Upper lobe of right lung (tissue), 1 donor: ENCODE data around the gene LRRC71. TPM values are rescaled to one million over a fixed set of nuclear protein-coding genes. Genes with fewer than 3 reads are reported as not detected.

ENCODE experiments used
- ATAC-seq: fragments of 200-7000 bp; cut with Tn5 transposase; one replicate; pipeline ENCODE4 v1.9.1; 2020; ENCODE audit warnings: mild to moderate bottlenecking, moderate library complexity
- DNase-seq: peaks from one replicate; pipeline ENCODE4 v3.0.0-alpha.2; 2020
- H3K27ac ChIP-seq: fragments of 200-600 bp; one replicate; pipeline ENCODE4 v1.8.0; 2022
- H3K27me3 ChIP-seq: fragments of 200-600 bp; one replicate; pipeline ENCODE4 v1.8.0; 2022; ENCODE audit warnings: mild to moderate bottlenecking
- H3K36me3 ChIP-seq: fragments of 200-600 bp; one replicate; pipeline ENCODE4 v1.8.0; 2022
- H3K4me1 ChIP-seq: fragments of 200-600 bp; one replicate; pipeline ENCODE4 v1.8.0; 2022
- H3K4me3 ChIP-seq: fragments of 200-600 bp; one replicate; pipeline ENCODE4 v1.8.0; 2022; ENCODE audit warnings: mild to moderate bottlenecking
- H3K9me3 ChIP-seq: fragments of 200-600 bp; one replicate; pipeline ENCODE4 v1.8.0; 2022
- CTCF ChIP-seq: fragments of 200-600 bp; IDR thresholded peaks from one replicate; pipeline ENCODE4 v1.8.0; 2022; ENCODE audit warnings: antibody characterized with exemption
- intact Hi-C: fragments of 100-400 bp; cut with DNase I; formaldehyde crosslinking; loops from one replicate; pipeline ENCODE4 v1.11.0; 2022
- total RNA-seq: library from RNA; stranded (reverse); fragmentation: NEBNext Ultra II Directional; extraction: Animal tissue kit (Norgen Biotek cat#: 25700); gene quantifications from one replicate; pipeline ENCODE4 v1.2.1, GENCODE V29; 2021
- donor health status: DM: no; HTN: yes; CAD: no; lungs with severe emphysema.

LRRC71 gene
- total RNA-seq, 1 donor from 2014 or later, result 0.26 TPM

GRCh38 chr1:156913809-156914387 is 6.5 kb upstream of the LRRC71 start:
- H3K36me3 ChIP-seq, result peaks cover 29% of the 10 kb centered on the region
- DNase-seq (no peak), ATAC-seq (no peak)
- H3K4me3 ChIP-seq, result no peak overlapping the region
- no peak overlapping the region for H3K27ac ChIP-seq
- H3K27me3 ChIP-seq, result peaks cover 7% of the 10 kb centered on the region
- intact Hi-C loops, result no loop called here
- no peaks in the 10 kb centered on the region for H3K9me3 ChIP-seq
- no peaks in the 10 kb centered on the region for H3K4me1 ChIP-seq
- no peak for TF ChIP-seq CTCF

GRCh38 chr1:156914440-156914856 is 6.0 kb upstream of the LRRC71 start:
- intact Hi-C loops, result no loop called here
- Histone ChIP-seq H3K27me3 (peaks cover 3% of the 10 kb centered on the region), H3K27ac (no peak overlapping the region), H3K9me3 (no peaks in the 10 kb centered on the region), H3K36me3 (peaks cover 29% of the 10 kb centered on the region), H3K4me3 (no peak overlapping the region), H3K4me1 (no peaks in the 10 kb centered on the region)
- ATAC-seq, result no peak
- DNase-seq, result no peak
- no peak for TF ChIP-seq CTCF

- H3K36me3 ChIP-seq, result no peaks in the 10 kb centered on the region
- peaks cover 54% of the 10 kb centered on the region for H3K27me3 ChIP-seq
- no peak for TF ChIP-seq CTCF
- H3K27ac ChIP-seq, result no peak overlapping the region
- intact Hi-C loops, result no loop called here
- no peaks in the 10 kb centered on the region for H3K9me3 ChIP-seq
- ATAC-seq, result no peak
- DNase-seq, result no peak
- H3K4me3 ChIP-seq, result no peak overlapping the region
- peaks cover 23% of the 10 kb centered on the region for H3K4me1 ChIP-seq
These were observed 659 bp downstream of the LRRC71 start for GRCh38 chr1:156921053-156921529.

GRCh38 chr1:156922986-156923669 is 2.7 kb downstream of the LRRC71 start:
- DNase-seq (no peak), ATAC-seq (no peak)
- no peaks in the 10 kb centered on the region for H3K36me3 ChIP-seq
- H3K4me1 ChIP-seq, result peaks cover 32% of the 10 kb centered on the region
- no peak overlapping the region for H3K4me3 ChIP-seq
- H3K27me3 ChIP-seq, result peaks cover 67% of the 10 kb centered on the region
- no peaks in the 10 kb centered on the region for H3K9me3 ChIP-seq
- TF ChIP-seq CTCF, result no peak
- H3K27ac ChIP-seq, result no peak overlapping the region
- intact Hi-C loops, result no loop called here

- peaks cover 72% of the 10 kb centered on the region for H3K27me3 ChIP-seq
- no peak for TF ChIP-seq CTCF
- intact Hi-C loops, result no loop called here
- DNase-seq, result no peak
- H3K27ac ChIP-seq, result no peak overlapping the region
- H3K4me1 ChIP-seq, result peaks cover 32% of the 10 kb centered on the region
- no peak for ATAC-seq
- H3K4me3 ChIP-seq, result no peak overlapping the region
- no peaks in the 10 kb centered on the region for H3K9me3 ChIP-seq
- H3K36me3 ChIP-seq, result no peaks in the 10 kb centered on the region
These were observed 3.4 kb downstream of the LRRC71 start for GRCh38 chr1:156923670-156924477.
